SK-N-SH treated with all-trans-retinoic acid at 6 μM for 48 hours (cell line): ENCODE measurements around the gene CYFIP1.

Experiments
- CREB5 ChIP-seq: fragments of 250-450 bp; sonication (Bioruptor Pico); IDR thresholded peaks from 2 replicates; pipeline ENCODE4 v1.5.1; 2020; ENCODE audit warnings: low read depth, mild to moderate bottlenecking, moderate library complexity
- CSDC2 ChIP-seq: fragments of 250-450 bp; sonication (Bioruptor Pico); IDR thresholded peaks from 2 replicates; pipeline ENCODE4 v1.5.0; 2020; ENCODE audit warnings: mild to moderate bottlenecking, moderate library complexity
- CSRNP3 ChIP-seq: fragments of 250-450 bp; sonication (Bioruptor Pico); IDR thresholded peaks from 2 replicates; pipeline ENCODE4 v1.5.1; 2021; ENCODE audit warnings: mild to moderate bottlenecking, moderate library complexity
- PATZ1 ChIP-seq: fragments of 250-450 bp; sonication (Bioruptor Pico); IDR thresholded peaks from 2 replicates; pipeline ENCODE4 v1.8.0; 2020; ENCODE audit warnings: mild to moderate bottlenecking, moderate library complexity, borderline replicate concordance
- POU6F1 ChIP-seq: fragments of 250-450 bp; sonication (Bioruptor Pico); IDR thresholded peaks from 2 replicates; pipeline ENCODE4 v1.8.0; 2021; ENCODE audit warnings: low read depth, mild to moderate bottlenecking, moderate library complexity, borderline replicate concordance
- PPARA ChIP-seq: fragments of 250-450 bp; sonication (Bioruptor Pico); IDR thresholded peaks from 2 replicates; pipeline ENCODE4 v1.5.0; 2020; ENCODE audit warnings: mild to moderate bottlenecking, borderline replicate concordance
- SNAI2 ChIP-seq: fragments of 250-450 bp; sonication (Bioruptor Pico); IDR thresholded peaks from 2 replicates; pipeline ENCODE4 v1.5.0; 2020; ENCODE audit warnings: mild to moderate bottlenecking, moderate library complexity
- TSHZ2 ChIP-seq: fragments of 250-450 bp; sonication (Bioruptor Pico); IDR thresholded peaks from 2 replicates; pipeline ENCODE4 v1.5.0; 2020; ENCODE audit warnings: mild to moderate bottlenecking, moderate library complexity
- ZC3H10 ChIP-seq: fragments of 250-450 bp; sonication (Bioruptor Pico); IDR thresholded peaks from 2 replicates; pipeline ENCODE4 v1.5.1; 2021; ENCODE audit warnings: mild to moderate bottlenecking, moderate library complexity
- ZFP3 ChIP-seq: fragments of 250-450 bp; sonication (Bioruptor Pico); IDR thresholded peaks from 2 replicates; pipeline ENCODE4 v1.5.0; 2020; ENCODE audit warnings: mild to moderate bottlenecking, moderate library complexity
- ZFP30 ChIP-seq: fragments of 450-650 bp; formaldehyde crosslinking; IDR thresholded peaks from 2 replicates; pipeline ENCODE4 v1.5.0; 2022; ENCODE audit warnings: mild to moderate bottlenecking, moderate library complexity
- ZNF70 ChIP-seq: fragments of 450-650 bp; formaldehyde crosslinking; IDR thresholded peaks from 2 replicates; pipeline ENCODE4 v1.5.0; 2020; ENCODE audit warnings: mild to moderate bottlenecking, moderate library complexity
- ZNF8 ChIP-seq: fragments of 450-650 bp; formaldehyde crosslinking; IDR thresholded peaks from 2 replicates; pipeline ENCODE4 v1.5.0; 2020; ENCODE audit warnings: mild to moderate bottlenecking, moderate library complexity

- TF ChIP-seq ZFP3 (no peak), CSDC2 (CRISPR knock-in tag) (no peak), POU6F1 (CRISPR knock-in tag) (no peak), ZC3H10 (CRISPR knock-in tag) (no peak), CSRNP3 (CRISPR knock-in tag) (no peak), ZNF70 (no peak), SNAI2 (CRISPR knock-in tag) (no peak), ZFP30 (CRISPR knock-in tag) (no peak), TSHZ2 (no peak), PPARA (CRISPR knock-in tag) (no peak), PATZ1 (CRISPR knock-in tag) (no peak), CREB5 (CRISPR knock-in tag) (no peak), ZNF8 (CRISPR knock-in tag) (no peak)
Measured at GRCh38 chr15:23026218-23026617, 46.0 kb upstream of the CYFIP1 start.
